ENCODE measurements around the gene NPAS4. TPM values are rescaled to one million over a fixed set of nuclear protein-coding genes. Genes with fewer than 3 reads are reported as not detected.

NPAS4 gene
- total RNA-seq, 4 donors from 2014 or later: not detected

DNA sequence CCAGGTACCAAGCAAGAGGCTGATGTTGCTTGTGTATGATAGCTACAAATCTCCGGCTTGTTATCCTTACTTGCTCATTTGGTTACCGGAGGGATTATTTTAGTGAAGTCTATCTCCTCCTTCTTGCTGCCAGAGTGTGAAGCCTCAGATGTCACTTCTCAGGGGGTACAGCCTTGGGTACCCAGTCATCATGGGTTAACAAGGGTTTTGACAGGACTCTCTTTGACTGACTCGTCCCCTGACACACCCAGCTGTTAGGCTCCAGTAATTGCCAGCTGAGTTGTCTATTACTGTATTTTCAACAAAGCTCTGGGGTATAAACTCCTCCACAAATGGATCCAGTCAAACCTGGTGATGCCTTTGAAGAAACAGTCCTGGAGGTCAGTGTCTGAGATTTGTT lies 34.0 kb downstream of the NPAS4 start:
- TF ChIP-seq, protein P1, sequence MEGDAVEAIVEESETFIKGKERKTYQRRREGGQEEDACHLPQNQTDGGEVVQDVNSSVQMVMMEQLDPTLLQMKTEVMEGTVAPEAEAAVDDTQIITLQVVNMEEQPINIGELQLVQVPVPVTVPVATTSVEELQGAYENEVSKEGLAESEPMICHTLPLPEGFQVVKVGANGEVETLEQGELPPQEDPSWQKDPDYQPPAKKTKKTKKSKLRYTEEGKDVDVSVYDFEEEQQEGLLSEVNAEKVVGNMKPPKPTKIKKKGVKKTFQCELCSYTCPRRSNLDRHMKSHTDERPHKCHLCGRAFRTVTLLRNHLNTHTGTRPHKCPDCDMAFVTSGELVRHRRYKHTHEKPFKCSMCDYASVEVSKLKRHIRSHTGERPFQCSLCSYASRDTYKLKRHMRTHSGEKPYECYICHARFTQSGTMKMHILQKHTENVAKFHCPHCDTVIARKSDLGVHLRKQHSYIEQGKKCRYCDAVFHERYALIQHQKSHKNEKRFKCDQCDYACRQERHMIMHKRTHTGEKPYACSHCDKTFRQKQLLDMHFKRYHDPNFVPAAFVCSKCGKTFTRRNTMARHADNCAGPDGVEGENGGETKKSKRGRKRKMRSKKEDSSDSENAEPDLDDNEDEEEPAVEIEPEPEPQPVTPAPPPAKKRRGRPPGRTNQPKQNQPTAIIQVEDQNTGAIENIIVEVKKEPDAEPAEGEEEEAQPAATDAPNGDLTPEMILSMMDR (IDR thresholded peaks at IDR 0.05; ENCODE audit: low read depth): no peak

DNA sequence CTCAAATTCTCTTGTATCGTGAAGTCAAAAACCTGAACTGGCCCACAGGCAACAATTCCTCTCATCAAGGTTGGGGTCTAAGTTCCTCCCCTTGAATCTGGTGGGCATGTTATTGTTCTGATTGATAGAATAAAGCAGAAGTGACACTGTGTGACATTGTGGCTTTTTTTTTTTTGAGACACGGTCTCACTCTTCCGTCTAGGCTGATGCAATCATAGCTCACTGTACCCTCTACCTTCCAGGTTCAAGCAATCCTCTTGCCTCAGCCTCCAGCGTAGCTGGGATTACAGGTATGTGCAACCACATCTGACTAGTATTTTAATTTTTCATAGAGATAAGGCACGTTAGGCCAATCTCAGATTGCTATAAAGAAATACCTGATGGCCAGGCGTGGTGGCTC lies 37.0 kb downstream of the NPAS4 start:
- TF ChIP-seq, protein P1 (IDR thresholded peaks at IDR 0.05; ENCODE audit: low read depth): no peak

DNA sequence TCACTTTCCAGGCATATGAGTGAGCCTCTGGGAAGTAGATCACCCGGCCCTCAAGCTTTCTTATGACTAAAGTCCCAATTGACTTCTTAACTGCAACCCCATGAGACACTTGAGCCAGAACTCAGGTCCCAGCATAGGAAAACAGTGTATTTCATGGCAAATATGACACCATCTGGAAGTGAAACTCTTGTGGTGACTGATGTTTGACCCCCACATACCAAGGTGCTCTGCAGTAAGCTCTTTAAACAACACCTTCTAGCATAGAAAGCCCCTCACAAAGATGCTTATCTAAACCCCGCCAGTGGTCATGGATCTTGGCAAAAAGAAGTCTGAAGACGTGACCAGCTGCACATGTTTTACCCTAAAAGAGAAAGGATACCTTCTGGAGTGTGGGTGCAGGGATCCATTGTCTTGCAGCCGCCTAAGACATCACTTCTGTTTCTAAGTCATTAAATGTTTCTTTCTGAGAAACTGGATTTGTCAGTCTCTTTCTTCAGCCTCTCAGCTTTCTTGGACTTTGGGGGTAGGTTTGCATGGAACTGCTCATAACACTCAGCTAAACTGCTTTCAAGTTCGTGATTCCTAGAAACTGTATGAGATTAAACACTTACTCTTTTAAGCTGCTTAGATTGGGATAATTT lies 38.4 kb downstream of the NPAS4 start:
- TF ChIP-seq, protein P1 (IDR thresholded peaks at IDR 0.05; ENCODE audit: low read depth): no peak

DNA sequence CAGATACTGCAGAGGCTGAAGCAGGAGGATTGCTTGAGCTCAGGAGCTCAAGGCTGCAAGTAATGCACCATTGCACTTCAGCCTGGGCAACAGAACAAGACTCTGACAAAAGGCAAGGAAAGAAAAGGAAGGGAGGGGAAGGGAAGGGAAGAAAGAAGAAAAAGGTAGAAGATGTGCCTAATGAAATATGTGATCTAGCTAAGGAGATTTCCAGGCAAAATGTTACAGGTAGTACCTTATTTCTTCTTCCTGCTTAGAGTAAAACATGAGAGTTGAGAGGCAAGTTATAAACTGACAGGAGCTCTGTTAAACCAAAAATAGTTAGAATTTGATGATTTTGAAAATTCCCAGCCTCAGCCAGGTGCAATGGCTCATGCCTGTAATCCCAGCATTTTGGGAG lies 41.2 kb downstream of the NPAS4 start:
- TF ChIP-seq, protein P1 (IDR thresholded peaks at IDR 0.05; ENCODE audit: low read depth): no peak

DNA sequence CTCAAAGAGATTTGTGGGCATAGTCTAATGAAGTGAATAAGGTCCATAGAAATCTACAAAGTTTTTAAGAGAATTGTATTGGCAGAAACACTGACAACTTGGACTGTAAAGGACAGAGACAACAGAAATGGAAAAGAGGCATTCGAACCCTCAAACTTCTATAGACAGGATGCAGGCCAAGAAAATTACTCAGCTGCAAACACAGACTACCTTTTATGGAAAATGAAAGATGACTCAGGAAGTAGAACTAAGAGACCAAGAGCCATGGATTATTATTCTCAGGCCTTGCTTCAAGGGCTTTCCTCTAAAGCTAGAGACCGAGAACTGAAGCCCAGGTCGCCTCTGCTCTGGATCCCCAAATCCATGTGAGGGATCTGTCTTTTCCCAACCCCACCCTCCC lies 42.1 kb downstream of the NPAS4 start:
- TF ChIP-seq, protein P1 (IDR thresholded peaks at IDR 0.05; ENCODE audit: low read depth): no peak

DNA sequence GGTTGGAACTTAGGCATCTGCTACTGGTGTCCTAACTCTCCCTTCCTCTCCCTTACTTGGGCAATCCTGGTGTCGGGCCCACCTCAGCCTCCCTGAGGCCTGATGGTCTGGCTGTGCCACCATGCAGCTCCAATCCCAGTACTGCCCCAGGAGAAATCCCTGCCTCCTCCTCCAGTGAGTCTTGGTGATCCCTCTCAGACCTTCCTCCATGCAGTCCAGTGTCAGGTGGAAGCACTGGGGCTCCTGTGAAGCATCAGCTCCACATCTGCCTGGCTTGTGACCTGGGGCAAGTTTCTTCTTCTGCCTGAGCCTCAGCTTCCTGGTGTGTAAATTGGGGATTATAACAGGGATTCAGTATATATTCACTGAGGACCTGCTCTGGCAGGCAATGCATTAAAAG lies 44.1 kb downstream of the NPAS4 start:
- TF ChIP-seq, protein P1 (IDR thresholded peaks at IDR 0.05; ENCODE audit: low read depth): no peak

DNA sequence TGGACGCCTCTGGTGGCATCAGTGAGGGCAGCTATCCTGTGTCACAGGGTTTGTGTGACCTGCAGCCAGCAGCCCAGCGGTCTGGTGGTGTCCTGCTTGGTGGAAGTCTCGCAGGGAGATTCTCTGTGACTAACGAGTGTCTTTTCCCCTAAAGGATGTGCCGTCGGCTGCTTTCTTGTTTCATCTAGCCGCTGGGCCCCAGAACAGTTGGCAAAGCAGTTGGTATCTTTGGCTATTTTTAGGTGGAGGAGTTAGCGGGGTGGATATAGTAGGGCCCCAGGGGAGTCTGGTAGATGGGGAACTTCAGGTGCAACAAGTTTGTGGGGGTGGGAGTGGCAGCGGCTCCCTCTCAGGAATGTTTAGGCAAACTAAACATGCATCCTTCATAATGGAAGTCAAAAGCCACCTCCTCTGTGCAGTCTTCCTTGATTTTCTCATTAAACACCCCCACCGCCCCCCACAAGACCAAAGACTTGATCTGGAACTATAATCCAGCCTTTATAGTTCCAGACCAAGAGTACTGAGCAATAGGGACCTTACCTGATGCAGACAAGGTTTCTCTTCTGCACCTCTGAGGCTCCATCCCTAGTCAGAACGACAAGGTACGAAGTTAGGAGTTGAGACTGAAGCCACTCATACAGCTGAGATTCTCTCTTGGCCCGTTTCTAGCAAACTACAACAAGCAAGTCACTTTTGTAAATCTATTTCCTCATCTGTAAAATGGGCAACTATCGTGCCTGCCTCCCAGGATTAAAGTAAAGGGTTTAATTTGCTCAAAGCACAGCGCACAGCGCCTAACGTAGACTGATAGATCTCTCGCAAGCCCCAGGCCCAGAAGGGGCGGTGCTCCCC lies 44.8 kb downstream of the NPAS4 start:
- TF ChIP-seq, protein P1 (IDR thresholded peaks at IDR 0.05; ENCODE audit: low read depth): no peak
